Esophagus mucosa (tissue), 1 donor: ENCODE results near the gene PARP11. TPM values are rescaled to one million over a fixed set of nuclear protein-coding genes. Genes with fewer than 3 reads are reported as not detected.

Experiments used
- ATAC-seq: fragments of 200-7000 bp; cut with Tn5 transposase; one replicate; pipeline ENCODE4 v1.9.1; 2020
- total RNA-seq: library from RNA; stranded (reverse); gene quantifications from one replicate; pipeline ENCODE4 v1.2.4, GENCODE V29; 2023
- donor health status: DM: yes; HTN: yes; CAD: no.

Gene PARP11, protein sequence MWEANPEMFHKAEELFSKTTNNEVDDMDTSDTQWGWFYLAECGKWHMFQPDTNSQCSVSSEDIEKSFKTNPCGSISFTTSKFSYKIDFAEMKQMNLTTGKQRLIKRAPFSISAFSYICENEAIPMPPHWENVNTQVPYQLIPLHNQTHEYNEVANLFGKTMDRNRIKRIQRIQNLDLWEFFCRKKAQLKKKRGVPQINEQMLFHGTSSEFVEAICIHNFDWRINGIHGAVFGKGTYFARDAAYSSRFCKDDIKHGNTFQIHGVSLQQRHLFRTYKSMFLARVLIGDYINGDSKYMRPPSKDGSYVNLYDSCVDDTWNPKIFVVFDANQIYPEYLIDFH
- 6.9 TPM for total RNA-seq

DNA sequence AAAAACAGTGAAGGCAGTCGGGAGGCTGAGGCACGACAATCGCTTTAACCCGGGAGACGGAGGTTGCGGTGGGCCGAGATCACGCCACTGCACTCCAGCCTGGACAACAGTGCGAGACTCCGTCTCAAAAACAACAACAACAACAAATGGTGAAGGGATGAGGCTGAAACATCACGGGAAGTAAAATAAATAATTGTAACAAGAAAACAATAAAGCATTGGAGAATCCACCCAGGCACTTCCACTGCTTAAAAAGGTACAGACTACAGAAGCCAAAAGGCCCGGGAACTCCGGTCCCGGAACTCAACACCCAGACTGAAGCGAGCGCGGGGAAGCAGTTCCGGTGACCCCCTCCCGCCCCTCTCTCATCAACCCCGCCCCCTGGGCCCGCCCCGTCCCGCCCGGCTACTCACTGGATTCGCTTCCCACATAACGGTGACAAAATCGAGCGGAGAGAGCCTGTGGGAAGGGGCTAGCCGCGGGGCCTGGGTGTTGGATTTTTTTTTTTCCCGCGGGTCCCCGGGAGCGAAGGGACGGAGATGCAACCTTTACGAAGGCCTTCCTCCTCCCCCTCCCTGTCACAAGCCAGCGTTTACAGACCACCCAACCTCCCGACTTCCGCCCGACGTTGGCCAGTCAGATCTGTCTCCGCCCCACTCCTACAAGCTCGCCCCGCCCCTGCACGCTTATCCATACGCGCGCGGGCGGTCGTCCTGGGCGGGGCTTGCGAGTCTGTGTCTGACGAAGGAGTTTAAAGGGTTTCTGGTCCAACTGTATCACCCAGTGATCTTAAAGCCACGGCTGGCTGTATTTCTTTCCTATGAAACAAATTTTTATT lies at the start of gene PARP11:
Gene PARP11 (minus strand): TSS at position 600 of the 837 bp plus-strand sequence. CDS start 170 bp downstream, at position 430.
- ATAC-seq: peak; percentile 98

DNA sequence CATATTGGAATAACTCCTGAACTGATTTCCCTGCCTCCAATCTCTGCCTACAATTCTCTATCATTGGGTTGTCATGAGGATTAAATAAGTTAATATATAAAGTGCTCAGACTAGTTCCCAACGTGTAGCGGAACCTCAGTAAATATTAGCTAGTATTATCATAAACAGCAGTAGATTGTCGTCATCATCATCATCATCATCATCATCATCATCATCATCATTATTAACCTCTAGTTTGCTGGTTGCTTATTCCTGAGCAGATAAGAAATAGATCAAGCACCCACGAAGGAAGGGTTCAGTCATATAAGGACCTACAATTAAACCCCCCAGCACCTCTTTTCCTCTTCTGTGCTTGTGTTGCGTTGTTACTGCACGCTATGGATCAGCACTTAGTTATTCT lies 48.8 kb upstream of the PARP11 start:
- no peak for ATAC-seq

DNA sequence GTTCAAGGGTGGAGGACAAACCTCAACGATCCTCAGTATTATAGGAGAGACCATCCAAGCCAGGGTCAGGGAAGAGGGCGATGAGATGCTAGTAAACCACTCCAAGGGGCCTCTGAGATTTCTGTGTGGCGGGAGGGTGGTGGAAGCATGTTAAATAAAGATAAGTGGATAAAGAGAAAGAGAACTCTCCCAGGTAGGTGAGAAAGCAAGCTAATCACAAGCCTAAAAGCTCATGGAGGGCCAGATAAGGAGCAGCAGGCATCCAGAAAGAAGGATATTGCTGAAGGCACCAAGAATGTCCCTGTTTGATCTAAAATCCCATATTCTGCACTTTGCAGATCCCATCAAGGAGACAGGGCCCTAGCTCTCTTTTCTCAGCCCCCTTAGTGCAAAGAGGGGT lies 48.3 kb upstream of the PARP11 start:
- ATAC-seq: no peak

DNA sequence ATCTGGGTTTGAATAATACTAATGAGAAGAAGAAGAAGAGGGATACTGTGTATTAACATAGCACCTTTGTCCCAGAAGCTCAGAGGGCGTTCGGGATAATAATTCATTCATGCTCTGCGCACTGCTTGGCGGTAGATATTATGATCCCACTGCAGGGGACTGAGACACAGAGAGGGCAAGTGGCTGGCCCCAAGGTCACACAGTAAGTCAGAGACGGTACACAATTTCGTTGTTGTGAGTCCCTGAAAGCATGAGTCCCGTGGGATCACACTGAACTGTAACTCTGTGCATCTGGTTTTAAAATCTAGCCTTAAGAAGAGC lies 47.9 kb upstream of the PARP11 start:
- no peak for ATAC-seq

DNA sequence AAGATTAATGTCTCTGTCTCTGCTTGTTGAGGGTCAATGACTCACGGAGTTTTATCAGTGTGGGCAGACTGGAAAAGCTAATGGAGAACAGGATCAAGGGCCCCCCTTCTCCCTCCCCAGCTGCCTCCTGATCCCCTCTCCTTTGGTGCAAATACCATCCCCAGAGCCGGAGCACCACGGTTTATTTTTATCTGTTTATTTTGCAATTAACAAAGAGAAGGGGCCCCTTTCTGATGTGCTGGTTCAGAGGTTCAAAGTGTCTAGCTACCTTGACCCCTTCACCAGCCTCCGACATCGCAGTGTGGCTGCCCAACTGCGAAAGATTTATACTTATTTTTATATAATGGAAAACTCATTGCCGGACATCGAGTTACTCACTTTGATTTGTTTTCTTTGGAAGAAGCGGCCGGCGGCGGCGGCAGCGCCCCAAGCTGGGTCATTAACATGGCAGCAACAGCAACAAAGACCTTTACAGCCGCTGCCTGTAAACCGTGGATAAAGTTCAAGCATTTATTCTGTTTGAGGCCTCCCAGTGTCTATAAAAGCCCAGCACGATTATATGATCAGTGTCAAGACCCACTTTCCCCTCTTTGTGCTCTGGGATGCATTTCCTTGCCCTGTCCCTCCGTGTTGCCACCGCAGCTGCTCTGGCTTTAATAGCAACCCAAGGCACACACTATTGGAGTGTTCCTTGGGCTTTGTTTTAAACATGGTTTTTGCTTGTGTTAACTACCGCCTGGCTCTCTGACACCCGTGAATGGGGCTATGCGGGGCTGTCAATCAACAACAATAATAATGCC lies 47.4 kb upstream of the PARP11 start:
- no peak for ATAC-seq

DNA sequence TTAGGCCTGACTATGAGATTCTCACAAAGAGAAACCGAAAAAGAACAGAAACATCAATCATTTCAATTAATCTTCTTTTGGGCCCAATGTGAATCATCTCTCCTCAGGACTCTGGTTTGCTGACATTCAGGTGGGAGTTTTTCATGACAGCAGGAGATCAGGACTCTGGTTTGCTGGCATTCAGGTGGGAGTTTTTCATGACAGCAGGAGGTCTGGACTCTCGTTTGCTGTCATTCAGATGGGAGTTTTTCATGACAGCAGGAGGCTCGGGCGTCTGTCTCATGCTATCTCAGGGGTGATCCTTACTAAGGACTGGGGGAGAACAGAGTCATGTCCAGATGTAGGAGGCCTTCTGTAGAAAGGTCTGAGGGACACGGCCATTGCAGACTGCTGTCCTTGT lies 40.1 kb upstream of the PARP11 start:
- no peak for ATAC-seq

DNA sequence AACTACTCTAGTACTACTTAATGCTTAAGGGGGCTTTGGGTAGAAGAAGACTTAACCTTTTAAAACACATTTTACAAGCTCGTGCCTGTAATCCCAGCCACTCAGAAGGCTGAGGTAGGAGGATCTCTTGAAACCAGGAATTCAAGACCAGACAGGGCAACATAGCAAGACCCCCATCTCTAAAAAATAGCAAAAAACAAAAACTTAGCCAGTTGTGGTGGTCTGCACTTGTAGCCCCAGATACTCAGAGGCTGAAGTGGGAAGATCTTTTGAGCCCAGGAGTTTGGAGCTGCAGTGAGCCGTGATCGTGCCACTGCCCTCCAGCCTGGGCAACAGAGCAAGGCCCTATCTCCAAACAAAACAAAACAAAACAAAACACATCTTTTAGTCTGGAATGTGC lies 39.7 kb upstream of the PARP11 start:
- no peak for ATAC-seq

DNA sequence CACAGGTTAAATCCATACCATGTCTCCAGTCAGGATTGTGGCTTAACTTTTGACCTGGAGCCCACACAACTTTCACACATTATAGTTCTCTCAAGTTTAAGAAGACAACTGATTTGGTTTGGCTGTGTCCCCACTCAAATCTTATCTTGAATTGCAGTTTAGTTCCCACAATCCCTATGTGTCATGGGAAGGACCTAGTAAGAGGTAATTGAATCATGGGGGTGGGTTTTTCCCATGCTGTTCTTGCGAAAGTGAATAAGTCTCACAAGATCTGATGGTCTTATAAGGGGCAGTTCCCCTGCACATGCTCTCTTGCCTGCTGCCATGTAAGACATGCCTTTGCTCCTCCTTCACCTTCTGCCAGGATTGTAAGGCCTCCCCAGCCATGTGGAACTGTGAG lies 38.2 kb upstream of the PARP11 start:
- ATAC-seq: no peak

DNA sequence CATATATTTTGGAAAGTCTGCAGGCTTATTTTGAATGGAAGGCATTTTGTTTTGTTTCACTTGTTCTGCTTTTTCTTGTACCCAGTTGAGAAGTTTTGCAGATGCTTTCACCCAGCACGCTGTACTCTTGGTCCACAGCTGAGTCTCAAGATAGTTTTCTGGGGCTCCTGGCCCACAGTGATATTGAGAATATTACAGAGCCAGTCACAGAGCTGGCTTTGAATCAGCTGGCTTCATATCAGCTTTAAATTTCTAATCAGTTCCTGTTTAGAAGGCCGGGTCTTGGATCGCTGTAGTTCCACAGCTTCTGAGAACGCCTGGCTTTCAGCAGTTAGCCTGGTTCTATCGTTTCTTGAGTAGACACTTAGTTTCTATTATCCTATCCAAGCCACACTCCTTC lies 32.5 kb upstream of the PARP11 start:
- ATAC-seq: no peak

DNA sequence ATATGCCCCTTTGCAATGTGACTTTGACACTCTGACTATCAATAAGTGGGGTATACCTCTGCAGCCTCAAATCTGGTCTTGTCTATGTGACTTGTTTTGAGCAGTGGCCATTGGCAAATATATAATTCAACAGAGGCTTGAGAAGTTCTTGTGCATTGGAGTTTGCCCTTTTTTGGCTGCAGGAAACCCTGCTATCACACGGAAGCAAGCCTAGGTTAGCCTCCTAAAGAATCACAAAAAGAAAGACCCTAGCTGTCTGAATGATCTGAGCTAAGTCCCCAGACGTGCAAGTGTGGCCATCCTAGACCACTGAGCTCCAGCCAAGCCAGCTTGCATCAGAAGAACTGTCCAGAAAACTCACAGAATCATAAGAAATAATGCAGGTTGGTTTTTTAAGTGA lies 31.8 kb upstream of the PARP11 start:
- no peak for ATAC-seq

DNA sequence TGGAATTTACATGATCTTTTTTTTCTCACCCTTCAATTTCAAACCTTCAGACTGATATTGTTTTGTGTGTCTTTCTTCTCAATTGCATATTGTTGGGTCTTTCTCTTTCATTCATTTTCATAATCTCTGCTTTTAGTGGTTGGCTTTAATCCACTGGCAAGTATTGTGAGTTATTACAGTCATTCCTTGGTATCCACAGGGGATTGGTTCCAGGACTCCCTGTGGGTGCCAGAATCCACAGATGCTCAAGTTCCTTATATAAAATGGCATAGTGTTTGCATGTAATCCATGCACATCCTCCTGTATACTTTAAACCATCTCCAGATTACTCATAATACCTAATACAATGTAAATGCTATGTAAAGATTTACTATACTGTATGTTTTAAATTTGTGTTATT lies 29.7 kb upstream of the PARP11 start:
- no peak for ATAC-seq

DNA sequence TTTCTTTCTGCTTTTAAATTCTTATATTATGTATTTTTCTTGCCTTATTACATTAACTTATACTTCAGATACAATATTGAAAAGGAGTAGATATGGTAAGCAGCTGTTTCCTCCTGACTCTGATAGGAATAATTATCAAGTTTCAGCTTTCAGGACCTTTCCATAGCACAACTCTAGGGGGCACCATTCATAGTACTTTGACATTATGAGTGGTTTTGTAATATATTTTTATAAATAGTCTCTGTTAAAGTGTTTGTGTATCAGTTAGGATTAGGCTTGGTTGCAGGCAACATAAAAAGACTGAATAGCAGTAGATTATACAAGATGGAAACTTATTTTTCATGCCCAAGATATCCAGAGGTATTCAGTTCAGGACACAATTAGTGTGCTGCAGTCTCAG lies 27.9 kb upstream of the PARP11 start:
- ATAC-seq: no peak

DNA sequence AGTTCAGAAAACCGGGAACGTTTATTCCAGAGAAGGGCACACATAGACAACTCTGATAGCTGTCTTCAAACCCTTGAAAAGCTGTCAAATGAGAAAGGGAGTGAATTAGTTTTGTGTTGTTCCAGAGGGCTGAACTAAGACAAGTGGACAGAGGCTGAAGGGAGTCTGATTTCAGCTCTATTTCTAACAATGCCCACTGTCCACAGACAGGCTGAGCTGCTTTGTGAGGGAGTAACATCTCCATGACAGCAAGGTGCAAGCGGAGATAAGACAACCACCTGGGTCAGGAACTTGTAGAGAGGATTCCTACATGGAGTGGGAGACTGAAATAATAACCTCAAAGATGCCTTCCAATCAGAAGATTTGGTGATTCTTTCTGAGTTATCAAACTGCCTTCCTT lies 25.6 kb upstream of the PARP11 start:
- ATAC-seq: no peak

DNA sequence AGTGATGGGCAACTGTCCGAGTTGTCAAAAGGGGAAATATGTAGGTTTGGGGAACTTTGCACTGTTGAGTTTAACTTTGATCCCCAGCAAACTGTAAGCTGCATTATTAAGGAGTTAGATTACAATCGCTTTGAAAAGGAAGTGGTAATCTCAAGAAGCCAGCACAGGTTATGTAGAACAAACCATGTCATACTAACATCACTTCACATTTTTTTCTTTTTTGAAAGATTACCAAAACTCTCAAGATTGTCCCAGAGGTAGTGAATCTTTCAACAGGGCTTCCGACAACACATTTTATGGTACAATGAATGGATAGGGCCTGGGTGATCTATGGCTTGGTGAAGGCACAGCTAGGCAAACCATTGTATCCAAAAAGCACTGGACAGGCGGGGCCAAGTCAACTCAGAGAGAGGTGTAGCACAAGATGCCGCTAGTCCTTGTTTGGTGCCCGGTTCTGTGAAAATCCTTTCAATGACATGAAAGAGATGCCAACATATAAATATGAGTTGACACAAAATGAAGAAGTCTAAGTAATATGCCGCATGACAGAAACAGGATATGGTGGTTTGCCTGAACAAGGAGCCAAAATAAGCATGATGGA lies 24.3 kb upstream of the PARP11 start:
- no peak for ATAC-seq

DNA sequence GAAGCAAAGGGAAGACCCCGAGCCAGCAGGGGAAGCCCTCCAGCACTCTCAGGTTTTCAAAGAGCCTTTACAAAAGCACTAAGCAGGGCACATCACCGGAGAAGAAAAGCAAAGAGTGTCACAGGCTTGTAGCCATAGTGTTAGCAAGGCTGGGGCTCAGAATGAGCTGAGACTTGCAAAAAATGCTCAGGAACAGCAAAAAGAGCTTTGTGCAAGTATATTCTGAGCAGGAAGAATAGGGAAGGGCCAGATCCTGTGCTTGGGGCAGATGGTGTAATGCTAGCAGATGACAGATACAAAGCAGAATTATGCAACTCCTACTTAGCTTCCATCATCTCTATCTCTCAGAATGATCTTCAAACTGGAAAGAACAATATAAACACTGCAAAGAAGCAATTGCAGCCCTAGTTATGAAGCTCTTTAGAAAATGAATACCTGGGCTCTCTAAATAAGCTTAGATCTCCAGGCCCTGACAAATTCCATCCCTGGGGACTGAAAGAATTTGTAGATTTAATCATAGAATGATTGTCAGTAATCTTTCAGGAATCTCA lies 23.7 kb upstream of the PARP11 start:
- ATAC-seq: no peak

DNA sequence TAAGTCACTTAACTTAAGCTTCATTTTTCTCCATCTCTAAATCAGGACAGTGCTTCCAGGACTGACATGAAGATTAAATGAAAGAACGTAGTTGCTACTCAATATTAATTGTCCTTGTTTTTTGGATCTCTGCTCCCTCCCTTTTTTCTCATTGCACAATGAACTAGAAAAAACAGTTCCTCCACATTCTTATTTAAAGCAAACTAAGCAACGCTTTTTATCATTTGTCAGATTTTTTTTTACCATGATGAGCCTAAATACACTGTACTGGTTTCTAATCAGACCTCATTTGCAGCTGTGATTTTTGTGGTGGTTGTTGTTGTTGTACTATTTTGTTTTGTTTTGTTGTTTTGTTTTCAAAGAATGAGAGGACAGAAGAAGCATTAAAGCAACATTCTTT lies 23.2 kb upstream of the PARP11 start:
- no peak for ATAC-seq

DNA sequence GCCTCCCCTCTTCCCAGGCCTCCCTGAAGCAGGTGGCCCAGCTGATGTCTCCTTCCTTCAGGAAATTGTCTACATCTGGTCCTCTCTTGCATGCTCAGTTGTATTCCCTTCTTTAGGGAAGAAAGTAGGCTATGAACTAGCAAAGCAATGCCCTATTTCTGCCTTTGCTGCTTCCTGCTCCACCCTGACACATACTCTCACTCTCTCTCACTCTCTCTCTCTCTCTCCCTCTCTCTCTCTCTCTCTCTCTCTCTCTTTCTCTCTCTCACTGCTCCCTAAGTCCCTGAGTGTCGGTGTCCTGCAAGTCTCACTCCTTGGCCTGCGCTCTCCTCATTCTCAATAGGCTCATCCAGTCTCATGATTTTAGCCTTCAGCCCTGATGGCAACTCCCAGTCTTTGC lies 19.4 kb upstream of the PARP11 start:
- no peak for ATAC-seq

DNA sequence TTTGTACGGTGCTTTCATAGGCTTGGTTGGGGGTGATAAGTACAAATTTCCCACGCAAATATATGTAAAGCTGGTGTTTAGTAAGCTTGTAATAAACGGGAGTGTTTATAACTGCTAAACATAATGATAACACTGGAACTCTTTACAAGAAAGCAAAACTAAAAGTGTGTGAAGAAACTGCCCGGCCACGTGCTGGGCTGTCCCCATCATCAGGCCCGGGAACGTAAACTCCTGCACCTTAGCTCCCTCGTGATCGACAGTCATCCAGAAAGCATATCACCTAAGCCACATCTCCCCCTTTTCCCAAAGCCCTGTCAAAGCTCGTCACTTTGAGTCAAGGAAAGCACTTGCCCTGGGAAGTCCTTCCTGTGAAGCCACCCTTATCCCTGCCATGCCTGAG lies 18.0 kb upstream of the PARP11 start:
- no peak for ATAC-seq

DNA sequence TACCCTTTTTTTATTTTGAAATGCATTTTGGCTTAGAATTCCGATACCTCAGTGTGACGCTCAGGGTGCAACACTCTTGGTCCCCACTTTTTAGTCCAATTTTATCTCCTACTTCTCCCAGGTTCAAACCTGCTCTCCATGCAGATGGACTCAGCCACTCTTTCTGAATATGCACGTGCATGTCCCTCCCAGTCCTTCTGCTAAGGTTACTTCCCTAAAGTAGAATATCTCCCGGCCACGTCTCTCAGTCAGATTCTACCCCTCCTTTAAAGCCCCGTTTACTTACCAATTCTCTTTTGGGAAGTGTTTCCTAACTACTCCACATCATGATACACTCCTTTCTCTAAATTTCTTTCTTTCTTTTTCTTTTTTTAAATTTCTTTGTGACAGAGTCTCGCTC lies 15.5 kb upstream of the PARP11 start:
- no peak for ATAC-seq

DNA sequence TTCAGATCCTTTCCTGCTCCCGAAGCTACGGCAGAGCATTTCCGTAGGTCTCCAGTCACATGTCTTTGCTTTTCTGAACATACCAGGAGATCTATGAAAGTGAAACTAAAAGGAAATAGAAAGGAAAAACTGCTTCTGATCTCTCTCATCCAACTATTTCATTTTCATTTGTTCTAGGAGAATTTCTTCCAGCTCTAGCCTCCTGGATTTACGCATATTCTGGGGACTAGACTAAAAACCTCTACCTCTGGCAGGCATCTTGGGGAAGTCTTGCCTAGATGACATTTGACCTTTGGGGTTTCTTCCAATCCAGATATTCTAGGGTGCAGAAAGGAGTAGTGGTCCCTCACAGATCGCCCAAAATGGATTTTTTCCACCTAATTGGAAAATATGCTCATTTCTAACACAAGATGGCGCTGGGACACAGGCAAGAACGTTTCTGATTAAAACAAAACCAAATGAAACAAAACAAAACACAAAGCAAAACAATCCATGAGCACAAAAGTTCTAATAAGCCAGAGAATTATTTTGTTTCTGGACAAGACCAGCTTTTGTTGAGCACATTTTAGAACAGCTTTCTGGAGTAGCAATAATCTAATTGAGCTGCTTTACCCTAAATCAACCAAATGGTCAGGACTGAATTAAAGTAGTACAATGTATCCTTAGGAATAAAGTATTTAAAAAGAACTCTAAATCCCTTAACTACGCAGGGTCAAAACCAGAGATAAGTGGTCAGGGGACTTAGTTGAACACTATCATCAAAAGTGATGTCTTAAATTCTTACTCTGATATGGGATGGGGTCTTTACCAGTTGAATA lies 12.3 kb upstream of the PARP11 start:
- ATAC-seq: no peak

DNA sequence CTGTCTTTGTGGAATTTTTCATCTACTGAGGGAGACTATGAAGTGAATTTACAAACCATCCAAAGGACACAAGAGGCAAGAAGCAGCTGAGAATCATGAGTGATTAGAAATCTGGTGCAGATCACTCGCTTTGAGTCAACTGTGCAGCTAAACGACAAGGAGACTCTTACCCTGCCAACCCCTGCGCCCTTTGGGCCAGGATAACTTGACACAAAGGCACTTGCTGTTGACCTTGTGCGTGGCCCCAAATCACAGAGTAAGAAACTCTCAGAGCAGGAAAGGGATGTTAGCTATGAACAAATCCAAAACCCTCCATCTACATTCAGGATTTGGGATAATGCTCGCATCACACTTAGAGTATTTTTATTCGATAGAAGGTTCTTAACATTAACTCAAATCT lies 11.5 kb upstream of the PARP11 start:
- no peak for ATAC-seq
